HepG2 (cell line): ENCODE measurements around the gene LYSMD2. TPM values are rescaled to one million over a fixed set of nuclear protein-coding genes. Genes with fewer than 3 reads are reported as not detected.

Experiments used
- AGO1 ChIP-seq: fragments of 200-400 bp; formaldehyde crosslinking; IDR thresholded peaks from 2 replicates; pipeline ENCODE4 v1.6.1; 2017; ENCODE audit warnings: mild to moderate bottlenecking, low read depth, low read length, moderate library complexity; ENCODE audit not compliant: poor library complexity, severe bottlenecking
- ARID5B ChIP-seq: IDR thresholded peaks from 2 replicates; pipeline ENCODE4 v1.4.0; 2020; ENCODE audit warnings: mild to moderate bottlenecking, missing genetic modification reagents
- CENPBD1 ChIP-seq: sonication (generic); formaldehyde crosslinking; IDR thresholded peaks from 2 replicates; pipeline ENCODE4 v1.8.0; 2022; ENCODE audit warnings: missing genetic modification reagents, low read depth, mild to moderate bottlenecking, borderline replicate concordance
- E2F5 ChIP-seq: sonication (generic); formaldehyde crosslinking; conservative IDR thresholded peaks from 2 replicates; pipeline ENCODE4 v1.4.0; 2020; ENCODE audit warnings: missing genetic modification reagents
- EED ChIP-seq: sonication (generic); formaldehyde crosslinking; IDR thresholded peaks from 2 replicates; pipeline ENCODE4 v1.5.0; 2020; ENCODE audit warnings: mild to moderate bottlenecking, missing genetic modification reagents
- HDAC2 ChIP-seq: sonication (generic); formaldehyde crosslinking; IDR thresholded peaks from 2 replicates; pipeline ENCODE4 v1.4.0; 2020; ENCODE audit warnings: missing genetic modification reagents
- JDP2 ChIP-seq: sonication (generic); formaldehyde crosslinking; IDR thresholded peaks from 2 replicates; pipeline ENCODE4 v1.8.1; 2022; ENCODE audit warnings: missing genetic modification reagents, borderline replicate concordance
- MIXL1 ChIP-seq: IDR thresholded peaks from 2 replicates; pipeline ENCODE4 v1.6.1; 2016
- PPARG ChIP-seq: conservative IDR thresholded peaks from 2 replicates; pipeline ENCODE4 v1.6.1; 2016; ENCODE audit warnings: missing biosample characterization, missing genetic modification reagents
- THRA ChIP-seq: sonication (generic); formaldehyde crosslinking; IDR thresholded peaks from 2 replicates; pipeline ENCODE4 v1.4.0; 2020; ENCODE audit warnings: missing genetic modification reagents, borderline replicate concordance
- TOE1 ChIP-seq: sonication (generic); formaldehyde crosslinking; IDR thresholded peaks from 2 replicates; pipeline ENCODE4 v1.4.0; 2020; ENCODE audit warnings: mild to moderate bottlenecking, missing genetic modification reagents
- U2AF2 ChIP-seq: fragments of 200-400 bp; formaldehyde crosslinking; IDR thresholded peaks from 2 replicates; pipeline ENCODE4 v1.6.1; 2017; ENCODE audit warnings: low read depth, mild to moderate bottlenecking, low read length
- WIZ ChIP-seq: sonication (generic); formaldehyde crosslinking; IDR thresholded peaks from 2 replicates; pipeline ENCODE4 v1.5.1; 2020; ENCODE audit warnings: mild to moderate bottlenecking, missing genetic modification reagents
- ZBTB26 ChIP-seq: IDR thresholded peaks from 2 replicates; pipeline ENCODE4 v1.6.1; 2016; ENCODE audit warnings: missing compliant biosample characterization, missing genetic modification reagents, borderline replicate concordance
- ZMAT5 ChIP-seq: sonication (generic); formaldehyde crosslinking; IDR thresholded peaks from 2 replicates; pipeline ENCODE4 v1.5.0; 2020; ENCODE audit warnings: mild to moderate bottlenecking, low read depth, missing genetic modification reagents, borderline replicate concordance
- ZNF101 ChIP-seq: sonication (generic); formaldehyde crosslinking; IDR thresholded peaks from 2 replicates; pipeline ENCODE4 v1.4.0; 2020; ENCODE audit warnings: mild to moderate bottlenecking, low read depth, missing genetic modification reagents, borderline replicate concordance
- ZNF563 ChIP-seq: sonication (generic); formaldehyde crosslinking; IDR thresholded peaks from 2 replicates; pipeline ENCODE4 v1.8.0; 2022; ENCODE audit warnings: mild to moderate bottlenecking, moderate library complexity, missing genetic modification reagents
- ZNF607 ChIP-seq: sonication (generic); formaldehyde crosslinking; IDR thresholded peaks from 2 replicates; pipeline ENCODE4 v1.5.1; 2020; ENCODE audit warnings: missing genetic modification reagents, mild to moderate bottlenecking, borderline replicate concordance
- ZNF704 ChIP-seq: sonication (generic); formaldehyde crosslinking; IDR thresholded peaks from 2 replicates; pipeline ENCODE4 v1.8.1; 2023; ENCODE audit warnings: mild to moderate bottlenecking, inconsistent platforms, moderate library complexity, missing genetic modification reagents, borderline replicate concordance
- polyA plus RNA-seq, 8 experiments: library from polyadenylated mRNA; depleted of rRNA in 3 of 8; stranded (reverse) in 7 of 8; unstranded in 1 of 8; fragments of >200 nt; fragmentation: Illumina TruSeq in 4 of 8; extraction: Trizol in 4 of 8; gene quantifications; 2 replicates each; pipeline versions ENCODE4 v1.2.1 to v1.2.3, GENCODE V29; 2011 to 2016; ENCODE audit warnings: low read depth in 4 of 8, missing spikeins in 1 of 8, mixed read lengths in 1 of 8; ENCODE audit not compliant: insufficient read depth in 1 of 8
- total RNA-seq, 5 experiments: library from RNA; depleted of rRNA; stranded (reverse); fragments of >200 nt; fragmentation: Illumina TruSeq; extraction: Trizol; gene quantifications; 2 replicates each; pipeline ENCODE4 v1.2.3, GENCODE V29; 2016; ENCODE audit warnings: low read depth in 1 of 5

The LYSMD2 gene
- total and polyA plus RNA-seq, 2 of the 13 experiments (the other 11 are each of a cell fraction or from before 2014, with no cell fraction given): 0.05 to 0.27 TPM

- TF ChIP-seq ZMAT5 (CRISPR knock-in tag): no peak
- peak; percentile 80 for TF ChIP-seq HDAC2 (CRISPR knock-in tag)
- no peak for TF ChIP-seq U2AF2
- TF ChIP-seq CENPBD1: no peak
- peak; percentile 58; the same call in 1 of the 2 replicates for TF ChIP-seq ZNF607
- TF ChIP-seq JDP2 (CRISPR knock-in tag): no peak
- TF ChIP-seq ZNF704 (CRISPR knock-in tag): 0 out of 2 replicates have a peak, but pooled peaks have one; percentile 67
- no peak; the same call in 1 of the 2 replicates for TF ChIP-seq THRA (CRISPR knock-in tag)
- no peak for TF ChIP-seq PPARG (CRISPR knock-in tag)
- TF ChIP-seq E2F5 (CRISPR knock-in tag): 0 out of 2 replicates have a peak, but pooled peaks have one; percentile 31
- TF ChIP-seq ZNF101 (CRISPR knock-in tag): no peak
- TF ChIP-seq EED (CRISPR knock-in tag): no peak
- TF ChIP-seq MIXL1 (CRISPR knock-in tag): 0 out of 2 replicates have a peak, but pooled peaks have one; percentile 39
- no peak for TF ChIP-seq AGO1
- TF ChIP-seq WIZ (CRISPR knock-in tag): peak; percentile 98
- 0 out of 2 replicates have a peak, but pooled peaks have one; percentile 67 for TF ChIP-seq ZBTB26 (CRISPR knock-in tag)
- peak; percentile 47; the same call in 1 of the 2 replicates for TF ChIP-seq ARID5B (CRISPR knock-in tag)
- TF ChIP-seq TOE1 (CRISPR knock-in tag): no peak
- TF ChIP-seq ZNF563: peak; percentile 64; the same call in 1 of the 2 replicates
Measured at GRCh38 chr15:51681303-51681963, 56.0 kb downstream of the LYSMD2 start, which contains the start of gene SCG3 (continued).
